Measurements from ENCODE around the gene SGPL1.
A peak's percentile ranks its signal among the peaks of the same experiment; 100 is the strongest.

Gene SGPL1

GRCh38 chr10:70926226-70927000, 110.7 kb downstream of the SGPL1 start:
- Histone ChIP-seq H3K4me1 (ENCODE audit: control extremely low read depth in 1 of 4, control insufficient read depth in 4 of 4, insufficient read depth in 4 of 4, low read length in 3 of 4) (peaks cover 0 to 3% (median 1%) of the 10 kb centered on the region in 4 experiments), H3K36me3 (ENCODE audit: control insufficient read depth in 4 of 4, insufficient read depth in 4 of 4, low read length in 3 of 4) (no peaks in the 10 kb centered on the region), H3K27me3 (replicated peaks in 2 of 5; ENCODE audit: control insufficient read depth in 4 of 5, insufficient read depth in 5 of 5, low read length in 4 of 5) (no peaks in the 10 kb centered on the region), H3K27ac (ENCODE audit: insufficient read depth in 1 of 2, low read depth in 1 of 2, low read length in 2 of 2, poor library complexity in 1 of 2, severe bottlenecking in 2 of 2) (no peak overlapping the region), H3K4me3 (ENCODE audit: control insufficient read depth in 1 of 7, extremely low read depth in 1 of 7, insufficient read depth in 4 of 7, low read depth in 2 of 7, low read length in 6 of 7) (no peak overlapping the region), H3K9me3 (ENCODE audit: control extremely low read depth in 1 of 5, control insufficient read depth in 4 of 5, insufficient read depth in 2 of 5, low read depth in 1 of 5, low read length in 4 of 5) (no peaks in the 10 kb centered on the region)
- 96% methylated on average over 15 of the region's 18 CpGs for WGBS (ENCODE audit: insufficient coverage)
- POLR2A ChIA-PET = no interaction called here
- DNase-seq = no peak
- CTCF ChIA-PET = interaction anchor here (0.7 to 5.5 kb wide), 22 partner anchors 9 to 363 kb away, joined by 3 to 57 read pairs (median 4); partner anchors contain the start of gene UNC5B

DNA sequence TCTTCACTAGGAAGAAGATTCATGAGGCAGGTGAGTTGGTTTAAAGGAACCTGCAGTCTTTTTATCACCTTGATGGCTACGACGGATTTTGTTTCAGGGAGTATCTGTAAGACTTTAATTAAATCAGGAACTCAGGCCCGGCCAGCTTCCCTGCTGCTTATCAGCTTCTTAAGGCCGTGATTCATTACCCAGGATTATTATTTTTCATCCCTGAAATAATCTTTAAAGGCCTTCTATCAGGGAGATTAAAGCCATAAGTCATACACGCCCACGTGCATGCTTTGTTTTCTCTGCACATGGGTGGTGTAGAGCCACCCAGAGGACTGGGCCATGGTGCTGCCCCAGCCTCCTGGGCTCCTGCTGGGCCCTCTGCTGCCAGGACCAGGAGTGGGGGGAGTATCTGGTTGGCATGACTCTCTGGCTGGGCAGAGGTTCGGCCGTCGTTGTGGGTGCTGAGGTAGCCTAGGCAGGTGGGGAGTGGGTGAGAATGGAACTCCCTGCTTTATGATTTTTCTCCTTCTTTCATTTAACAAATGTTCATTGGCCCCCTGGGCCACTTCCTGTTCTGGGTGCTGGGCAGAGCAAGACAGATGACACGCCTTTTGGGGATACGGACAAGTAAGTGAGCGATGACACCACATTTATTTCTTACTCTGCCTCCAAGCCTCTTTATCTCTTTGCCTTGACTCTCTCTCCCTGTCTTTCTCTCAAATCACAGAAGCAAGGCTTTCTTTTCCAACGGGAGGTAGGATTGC, 111.6 kb downstream of the SGPL1 start:
- Histone ChIP-seq H3K4me3 (ENCODE audit: control insufficient read depth in 1 of 7, extremely low read depth in 1 of 7, insufficient read depth in 4 of 7, low read depth in 2 of 7, low read length in 6 of 7) (no peak overlapping the region), H3K36me3 (ENCODE audit: control insufficient read depth in 4 of 4, insufficient read depth in 4 of 4, low read length in 3 of 4) (no peaks in the 10 kb centered on the region), H3K4me1 (ENCODE audit: control extremely low read depth in 1 of 4, control insufficient read depth in 4 of 4, insufficient read depth in 4 of 4, low read length in 3 of 4) (peaks cover 0 to 8% (median 3%) of the 10 kb centered on the region in 4 experiments), H3K27me3 (replicated peaks in 2 of 5; ENCODE audit: control insufficient read depth in 4 of 5, insufficient read depth in 5 of 5, low read length in 4 of 5) (no peaks in the 10 kb centered on the region), H3K27ac (ENCODE audit: insufficient read depth in 1 of 2, low read depth in 1 of 2, low read length in 2 of 2, poor library complexity in 1 of 2, severe bottlenecking in 2 of 2) (no peak overlapping the region), H3K9me3 (ENCODE audit: control extremely low read depth in 1 of 5, control insufficient read depth in 4 of 5, insufficient read depth in 2 of 5, low read depth in 1 of 5, low read length in 4 of 5) (no peaks in the 10 kb centered on the region)
- 95% methylated on average over 8 of the region's 13 CpGs for WGBS (ENCODE audit: insufficient coverage)
- peak in 2 of 3 donors; percentile 19 to 35 for DNase-seq
- CTCF ChIA-PET = interaction anchor here (0.8 to 5.5 kb wide), 13 partner anchors 9 to 358 kb away, joined by 3 to 57 read pairs (median 11); partner anchors contain the start of gene UNC5B
- POLR2A ChIA-PET = no interaction called here

DNA sequence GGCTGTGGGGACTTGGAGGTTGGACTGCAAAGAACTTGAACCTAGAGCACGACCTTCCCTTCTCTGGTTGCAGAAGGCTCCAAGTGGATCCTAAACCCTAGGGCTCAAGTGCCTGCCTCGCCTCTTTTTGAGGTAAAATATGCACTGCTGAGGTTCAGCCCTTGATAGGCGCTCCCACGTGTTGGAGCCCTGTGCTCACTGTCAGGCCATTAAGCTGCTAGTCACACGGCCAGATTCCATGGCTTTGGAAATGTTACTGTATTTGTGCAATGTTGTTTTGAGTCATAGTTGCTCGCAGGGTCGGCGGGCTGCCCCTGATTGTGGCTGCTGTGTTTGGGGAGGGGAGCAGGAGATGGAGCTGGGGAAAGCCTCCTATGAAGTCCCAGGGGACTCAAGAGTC, 112.4 kb downstream of the SGPL1 start:
- H3K4me3 ChIP-seq (ENCODE audit: control insufficient read depth in 1 of 7, extremely low read depth in 1 of 7, insufficient read depth in 4 of 7, low read depth in 2 of 7, low read length in 6 of 7) = no peak overlapping the region
- H3K4me1 ChIP-seq (ENCODE audit: control extremely low read depth in 1 of 4, control insufficient read depth in 4 of 4, insufficient read depth in 4 of 4, low read length in 3 of 4) = peaks cover 0 to 8% (median 3%) of the 10 kb centered on the region in 4 experiments
- 98% methylated on average over 5 of the region's 8 CpGs for whole genome bisulfite sequencing (ENCODE audit: insufficient coverage)
- DNase-seq = no peak
- no peak overlapping the region for H3K27ac ChIP-seq (ENCODE audit: insufficient read depth in 1 of 2, low read depth in 1 of 2, low read length in 2 of 2, poor library complexity in 1 of 2, severe bottlenecking in 2 of 2)
- no peaks in the 10 kb centered on the region for H3K27me3 ChIP-seq (replicated peaks in 2 of 5; ENCODE audit: control insufficient read depth in 4 of 5, insufficient read depth in 5 of 5, low read length in 4 of 5)
- ChIA-PET CTCF (interaction anchor here (5.5 kb wide), 1 partner anchor 278 kb away, joined by 31 read pairs; no protein-coding TSS in a partner anchor), POLR2A (no interaction called here)
- no peaks in the 10 kb centered on the region for H3K9me3 ChIP-seq (ENCODE audit: control extremely low read depth in 1 of 5, control insufficient read depth in 4 of 5, insufficient read depth in 2 of 5, low read depth in 1 of 5, low read length in 4 of 5)
- H3K36me3 ChIP-seq (ENCODE audit: control insufficient read depth in 4 of 4, insufficient read depth in 4 of 4, low read length in 3 of 4) = no peaks in the 10 kb centered on the region

DNA sequence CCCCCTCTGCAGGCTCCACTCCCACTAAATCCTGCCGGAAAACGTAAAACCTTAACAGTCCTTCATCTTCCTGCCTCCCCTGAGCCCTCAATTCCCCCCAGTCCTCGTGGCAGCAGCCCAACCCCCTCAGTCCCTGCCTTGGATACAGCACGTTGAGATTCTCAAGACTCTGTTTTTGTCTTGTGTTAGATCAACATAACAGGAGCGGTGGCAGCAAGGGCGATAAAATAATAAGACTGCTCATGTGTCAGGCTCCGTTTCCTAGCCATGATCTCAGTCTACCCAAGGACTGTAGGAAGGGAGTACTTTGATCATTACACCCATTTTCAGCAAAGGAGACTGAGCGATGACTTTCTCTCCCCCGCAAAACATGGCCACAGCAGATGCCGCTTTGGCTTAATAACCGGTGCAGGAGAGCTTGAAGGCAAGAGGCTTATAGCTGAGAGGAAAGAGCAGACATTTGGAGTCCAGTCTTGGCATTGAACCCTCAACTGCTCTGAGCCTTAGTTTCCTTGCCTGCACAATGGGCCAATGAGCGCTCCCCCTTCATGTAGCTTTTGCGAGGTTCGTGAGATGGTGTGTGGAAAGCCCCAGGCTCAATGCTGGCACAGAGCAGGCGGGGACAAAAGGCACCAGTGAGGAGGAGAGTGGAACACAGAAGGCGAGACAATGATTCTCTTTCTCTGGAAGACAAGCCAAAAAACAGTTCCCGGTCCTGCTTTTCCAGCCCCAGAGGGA, 114.7 kb downstream of the SGPL1 start:
- H3K36me3 ChIP-seq (ENCODE audit: control insufficient read depth in 4 of 4, insufficient read depth in 4 of 4, low read length in 3 of 4) = no peaks in the 10 kb centered on the region
- 92% methylated on average over 10 of the region's 17 CpGs for WGBS (ENCODE audit: insufficient coverage)
- no peaks in the 10 kb centered on the region for H3K9me3 ChIP-seq (ENCODE audit: control extremely low read depth in 1 of 5, control insufficient read depth in 4 of 5, insufficient read depth in 2 of 5, low read depth in 1 of 5, low read length in 4 of 5)
- DNase-seq = no peak
- no peaks in the 10 kb centered on the region for H3K27me3 ChIP-seq (replicated peaks in 2 of 5; ENCODE audit: control insufficient read depth in 4 of 5, insufficient read depth in 5 of 5, low read length in 4 of 5)
- no peak overlapping the region for H3K27ac ChIP-seq (ENCODE audit: insufficient read depth in 1 of 2, low read depth in 1 of 2, low read length in 2 of 2, poor library complexity in 1 of 2, severe bottlenecking in 2 of 2)
- ChIA-PET POLR2A (no interaction called here), CTCF (interaction anchor here (1.2 kb wide), 1 partner anchor 8 kb away, joined by 4 read pairs; no protein-coding TSS in a partner anchor)
- H3K4me1 ChIP-seq (ENCODE audit: control extremely low read depth in 1 of 4, control insufficient read depth in 4 of 4, insufficient read depth in 4 of 4, low read length in 3 of 4) = peaks cover 0 to 8% (median 5%) of the 10 kb centered on the region in 4 experiments
- no peak overlapping the region for H3K4me3 ChIP-seq (ENCODE audit: control insufficient read depth in 1 of 7, extremely low read depth in 1 of 7, insufficient read depth in 4 of 7, low read depth in 2 of 7, low read length in 6 of 7)

All from common myeloid progenitor, CD34-positive (primary cell).